Measurements from ENCODE around the gene MFN2. TPM values are rescaled to one million over a fixed set of nuclear protein-coding genes. Genes with fewer than 3 reads are reported as not detected.

MFN2 gene
- total and polyA plus RNA-seq, 9 of the 15 experiments (the other 6 are each of a cell fraction or from before 2014, with no cell fraction given): 10.5 to 158 (median 87.1) TPM

- TF ChIP-seq PATZ1 (CRISPR knock-in tag; IDR thresholded peaks at IDR 0.05; ENCODE audit: borderline replicate concordance) (no peak), ZNF175 (CRISPR knock-in tag; IDR thresholded peaks at IDR 0.05; ENCODE audit: low read depth) (no peak; the same call in 1 of the 2 replicates), RFX7 (CRISPR knock-in tag; IDR thresholded peaks at IDR 0.05) (peak; percentile 76; the same call in 1 of the 2 replicates), POLR2A (conservative IDR thresholded peaks at IDR 0.05) (peak; percentile 88), E2F5 (CRISPR knock-in tag; IDR thresholded peaks at IDR 0.05) (0 out of 2 replicates have a peak, but pooled peaks have one; percentile 26), RFX5 (IDR thresholded peaks at IDR 0.05; ENCODE audit: low read depth, low read length) (no peak), GABPB2 (CRISPR knock-in tag; conservative IDR thresholded peaks at IDR 0.05) (no peak)
Measured at GRCh38 chr1:11934302-11935056, 45.8 kb upstream of the MFN2 start, which contains the start of gene PLOD1 (continued).
